Tracheal epithelial cell (primary cell): Measurements from ENCODE around the gene MAGED1. TPM values are rescaled to one million over a fixed set of nuclear protein-coding genes. Genes with fewer than 3 reads are reported as not detected.

ENCODE experiments used
- total RNA-seq: library from RNA; depleted of rRNA; stranded (reverse); fragments of >200 nt; gene quantifications from 2 replicates; pipeline ENCODE4 v1.2.1, GENCODE V29; 2014

MAGED1 gene
- 13.6 and 33.3 TPM in 2 replicates for total RNA-seq

DNA sequence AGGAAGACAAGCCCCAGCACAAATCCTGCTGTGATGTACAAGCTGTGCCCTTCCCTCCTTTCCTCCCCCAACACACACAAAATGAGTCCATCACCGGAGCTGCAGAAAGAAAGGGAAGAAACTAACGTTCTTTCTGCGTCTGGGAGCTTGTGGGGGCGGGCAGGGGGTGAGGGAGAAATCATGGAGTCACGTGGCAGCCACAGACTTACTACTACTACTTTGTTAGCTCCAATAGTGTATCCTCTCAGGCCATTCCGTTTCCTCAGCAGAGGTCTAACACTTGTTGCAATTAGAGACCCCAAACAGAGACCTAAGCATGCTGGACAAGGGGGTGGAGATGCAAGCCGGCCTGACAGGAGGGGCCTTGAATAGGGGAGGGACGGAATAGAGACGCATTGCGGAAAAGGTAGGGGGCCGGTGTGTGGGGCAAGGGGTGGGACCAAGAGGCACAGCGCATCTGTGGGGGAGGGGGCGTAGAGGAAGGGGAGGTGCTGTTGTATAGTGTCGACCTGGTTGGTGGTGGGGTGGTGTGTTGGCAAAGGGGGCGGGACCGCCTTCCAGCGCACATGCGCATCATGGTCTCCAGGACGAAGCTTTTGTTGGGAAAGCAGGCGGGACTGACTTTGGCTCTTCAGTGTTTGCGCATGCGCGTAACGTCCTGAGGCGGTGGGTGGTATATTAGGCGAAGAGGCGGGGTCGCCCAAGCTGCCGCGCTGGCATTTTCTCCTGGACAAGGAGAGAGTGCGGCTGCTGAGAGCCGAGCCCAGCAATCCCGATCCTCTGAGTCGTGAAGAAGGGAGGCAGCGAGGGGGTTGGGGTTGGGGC is at the start of gene MAGED1:
MAGED1 (plus strand) TSS at position 703 of the 825 bp plus-strand sequence. CDS start 682 bp downstream, outside the sequence.

Other genes with a start within 250 kb of the MAGED1 start
- not detected in 2 replicates for gene CENPVL2, start 210.8 kb upstream of the MAGED1 start, total RNA-seq
- not detected in 2 replicates for gene CENPVL1, start 183.1 kb upstream of the MAGED1 start, total RNA-seq
- gene GSPT2, start 150.2 kb upstream of the MAGED1 start, total RNA-seq = 1.3 and 1.7 TPM in 2 replicates
- 8.9 TPM in 1 of 2 replicates, not detected in the other for gene MAGED4B, start 175.6 kb downstream of the MAGED1 start, total RNA-seq